ENCODE measurements around the gene CEACAM16.

CEACAM16 gene

GRCh38 chr19:44732235-44733014, 33.5 kb downstream of the CEACAM16 start:
- TF ChIP-seq EZH2 (IDR thresholded peaks at IDR 0.05): no peak
- TF ChIP-seq FOXP2 (optimal IDR thresholded peaks at IDR 0.05; ENCODE audit: control extremely low read depth, extremely low read length, insufficient read depth): no peak
- no peak for TF ChIP-seq POLR2AphosphoS5 (IDR thresholded peaks at IDR 0.05; ENCODE audit: borderline replicate concordance, low read depth, low read length)

GRCh38 chr19:44734357-44734756, 35.4 kb downstream of the CEACAM16 start:
- H3K27ac ChIP-seq: no peak overlapping the region
- no peak overlapping the region for H3K4me3 ChIP-seq
- H3K9me3 ChIP-seq (ENCODE audit: low read depth, low read length): no peaks in the 10 kb centered on the region

More at GRCh38 chr19:44732235-44733014, 33.5 kb downstream of the CEACAM16 start:
- DNase-seq (ENCODE audit: low read depth, low spot score): no peak
- no peak overlapping the region for H3K9ac ChIP-seq (ENCODE audit: insufficient read length)
- H3K9me3 ChIP-seq (ENCODE audit: low read depth, low read length): no peaks in the 10 kb centered on the region
- H3K4me3 ChIP-seq: no peak overlapping the region
- H3K36me3 ChIP-seq (ENCODE audit: insufficient read depth, low read length): no peaks in the 10 kb centered on the region
- H3K27ac ChIP-seq: no peak overlapping the region

GRCh38 chr19:44735011-44735410, 36.1 kb downstream of the CEACAM16 start:
- H3K27ac ChIP-seq: no peak overlapping the region
- H3K4me3 ChIP-seq: no peak overlapping the region
- H3K9ac ChIP-seq (ENCODE audit: insufficient read length): no peak overlapping the region
- no peak for TF ChIP-seq POLR2AphosphoS5 (IDR thresholded peaks at IDR 0.05; ENCODE audit: borderline replicate concordance, low read depth, low read length)
- no peak for TF ChIP-seq FOXP2 (optimal IDR thresholded peaks at IDR 0.05; ENCODE audit: control extremely low read depth, extremely low read length, insufficient read depth)
- no peak for TF ChIP-seq EZH2 (IDR thresholded peaks at IDR 0.05)
- DNase-seq (ENCODE audit: low read depth, low spot score): no peak
- no peaks in the 10 kb centered on the region for H3K36me3 ChIP-seq (ENCODE audit: insufficient read depth, low read length)
- no peaks in the 10 kb centered on the region for H3K9me3 ChIP-seq (ENCODE audit: low read depth, low read length)

More at GRCh38 chr19:44734357-44734756, 35.4 kb downstream of the CEACAM16 start:
- H3K9ac ChIP-seq (ENCODE audit: insufficient read length): no peak overlapping the region
- TF ChIP-seq POLR2AphosphoS5 (IDR thresholded peaks at IDR 0.05; ENCODE audit: borderline replicate concordance, low read depth, low read length): no peak
- no peak for TF ChIP-seq EZH2 (IDR thresholded peaks at IDR 0.05)
- no peak for TF ChIP-seq FOXP2 (optimal IDR thresholded peaks at IDR 0.05; ENCODE audit: control extremely low read depth, extremely low read length, insufficient read depth)
- no peaks in the 10 kb centered on the region for H3K36me3 ChIP-seq (ENCODE audit: insufficient read depth, low read length)
- no peak for DNase-seq (ENCODE audit: low read depth, low spot score)

DNA sequence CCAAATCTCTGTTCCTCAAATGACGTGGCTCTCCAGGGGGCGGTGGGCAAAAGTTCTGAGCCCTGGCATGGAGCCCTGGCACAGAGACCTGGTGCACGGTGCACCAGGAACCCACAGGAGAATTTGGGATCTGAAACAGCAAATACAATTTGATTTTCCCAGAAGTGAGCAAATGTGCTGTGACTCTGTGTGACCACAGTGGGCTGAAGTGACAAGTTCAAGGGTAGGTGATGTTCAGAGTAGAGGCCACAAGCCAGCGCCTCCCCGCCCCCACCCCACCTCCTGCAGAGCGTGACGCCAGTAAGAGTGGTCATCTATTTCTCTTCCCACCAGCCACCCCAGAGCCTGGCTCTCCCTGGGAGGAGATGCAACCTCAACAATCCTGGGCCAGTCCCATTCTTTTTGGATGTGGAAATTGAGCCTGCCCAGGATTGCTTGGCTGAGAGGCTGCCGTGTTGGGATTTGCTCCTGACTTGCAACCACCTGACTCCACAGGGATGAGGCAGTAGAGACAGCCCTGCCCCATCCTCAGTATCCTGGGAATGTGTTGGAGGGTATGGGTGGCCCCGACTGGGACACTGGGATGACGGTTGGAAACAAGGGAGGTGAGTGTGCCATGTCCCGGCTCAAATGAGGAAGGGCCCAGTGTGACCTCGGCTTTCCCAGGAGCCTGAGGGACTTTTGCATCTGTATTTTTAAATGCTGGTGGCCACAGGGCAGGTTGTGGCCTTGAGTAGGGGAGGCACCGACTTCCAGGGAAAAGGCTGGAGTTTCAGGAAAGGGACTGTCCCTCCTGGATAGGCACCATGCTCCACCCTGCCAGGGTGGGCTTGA, 38.5 kb downstream of the CEACAM16 start:
- TF ChIP-seq POLR2AphosphoS5 (IDR thresholded peaks at IDR 0.05; ENCODE audit: borderline replicate concordance, low read depth, low read length) (no peak), EZH2 (IDR thresholded peaks at IDR 0.05) (no peak), FOXP2 (optimal IDR thresholded peaks at IDR 0.05; ENCODE audit: control extremely low read depth, extremely low read length, insufficient read depth) (no peak)
- no peaks in the 10 kb centered on the region for H3K9me3 ChIP-seq (ENCODE audit: low read depth, low read length)
- no peak for DNase-seq (ENCODE audit: low read depth, low spot score)
- no peak overlapping the region for H3K27ac ChIP-seq
- no peak overlapping the region for H3K9ac ChIP-seq (ENCODE audit: insufficient read length)
- H3K36me3 ChIP-seq (ENCODE audit: insufficient read depth, low read length): no peaks in the 10 kb centered on the region
- no peak overlapping the region for H3K4me3 ChIP-seq

- no peaks in the 10 kb centered on the region for H3K9me3 ChIP-seq (ENCODE audit: low read depth, low read length)
- no peak overlapping the region for H3K9ac ChIP-seq (ENCODE audit: insufficient read length)
- no peak overlapping the region for H3K27ac ChIP-seq
- H3K4me3 ChIP-seq: no peak overlapping the region
- H3K36me3 ChIP-seq (ENCODE audit: insufficient read depth, low read length): no peaks in the 10 kb centered on the region
- TF ChIP-seq EZH2 (IDR thresholded peaks at IDR 0.05) (no peak), FOXP2 (optimal IDR thresholded peaks at IDR 0.05; ENCODE audit: control extremely low read depth, extremely low read length, insufficient read depth) (no peak), POLR2AphosphoS5 (IDR thresholded peaks at IDR 0.05; ENCODE audit: borderline replicate concordance, low read depth, low read length) (no peak)
- DNase-seq (ENCODE audit: low read depth, low spot score): no peak
Measured at GRCh38 chr19:44738136-44738535, 39.2 kb downstream of the CEACAM16 start.

DNA sequence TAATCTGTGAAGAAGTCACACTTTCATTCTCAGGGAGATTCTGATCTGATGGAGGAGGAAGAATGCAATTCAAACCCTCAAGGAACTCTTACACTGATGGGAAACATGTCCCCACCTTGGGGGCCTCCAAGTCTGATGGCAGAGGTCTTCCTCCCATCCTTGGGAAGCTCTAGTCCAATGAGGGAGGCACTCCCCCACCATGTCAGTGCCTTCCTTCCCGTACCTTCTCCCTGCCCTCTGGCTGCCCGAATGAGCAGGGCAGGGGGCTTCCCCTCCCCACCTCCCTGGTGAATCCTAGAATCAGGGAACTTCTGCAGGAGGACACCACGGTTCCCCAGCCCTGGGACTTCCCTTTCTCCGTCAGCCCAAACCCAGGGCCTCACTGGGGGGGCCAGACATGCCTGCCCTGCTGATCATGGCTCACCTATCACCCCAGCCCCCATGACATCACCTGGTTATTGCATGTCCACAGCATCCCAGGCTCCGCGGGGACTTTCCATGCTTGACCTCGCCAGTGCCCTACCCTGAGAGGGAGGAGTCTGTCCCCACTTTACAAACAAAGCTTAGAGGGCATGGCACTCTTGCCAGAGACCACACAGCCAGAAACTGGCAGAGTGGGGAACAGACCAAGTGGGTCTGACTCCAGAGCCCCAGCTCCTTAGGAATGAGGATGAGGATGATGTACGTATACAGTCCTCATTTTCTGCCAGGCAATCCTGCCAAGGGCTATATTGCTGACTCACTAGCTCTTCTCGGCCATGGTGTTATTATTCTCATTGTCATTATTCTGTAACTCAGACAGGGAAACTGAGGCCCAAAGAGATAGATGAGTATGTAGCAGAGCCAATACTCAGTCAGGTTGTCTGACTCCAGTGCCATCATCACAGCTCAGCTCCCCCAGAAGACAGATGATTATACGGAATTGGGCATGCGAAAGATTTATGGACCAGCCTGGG, 39.9 kb downstream of the CEACAM16 start:
- Histone ChIP-seq H3K27ac (no peak overlapping the region), H3K9ac (ENCODE audit: insufficient read length) (no peak overlapping the region), H3K36me3 (ENCODE audit: insufficient read depth, low read length) (no peaks in the 10 kb centered on the region), H3K9me3 (ENCODE audit: low read depth, low read length) (no peaks in the 10 kb centered on the region), H3K4me3 (no peak overlapping the region)
- TF ChIP-seq FOXP2 (optimal IDR thresholded peaks at IDR 0.05; ENCODE audit: control extremely low read depth, extremely low read length, insufficient read depth) (no peak), EZH2 (IDR thresholded peaks at IDR 0.05) (no peak), POLR2AphosphoS5 (IDR thresholded peaks at IDR 0.05; ENCODE audit: borderline replicate concordance, low read depth, low read length) (no peak)
- DNase-seq (ENCODE audit: low read depth, low spot score): no peak

DNA sequence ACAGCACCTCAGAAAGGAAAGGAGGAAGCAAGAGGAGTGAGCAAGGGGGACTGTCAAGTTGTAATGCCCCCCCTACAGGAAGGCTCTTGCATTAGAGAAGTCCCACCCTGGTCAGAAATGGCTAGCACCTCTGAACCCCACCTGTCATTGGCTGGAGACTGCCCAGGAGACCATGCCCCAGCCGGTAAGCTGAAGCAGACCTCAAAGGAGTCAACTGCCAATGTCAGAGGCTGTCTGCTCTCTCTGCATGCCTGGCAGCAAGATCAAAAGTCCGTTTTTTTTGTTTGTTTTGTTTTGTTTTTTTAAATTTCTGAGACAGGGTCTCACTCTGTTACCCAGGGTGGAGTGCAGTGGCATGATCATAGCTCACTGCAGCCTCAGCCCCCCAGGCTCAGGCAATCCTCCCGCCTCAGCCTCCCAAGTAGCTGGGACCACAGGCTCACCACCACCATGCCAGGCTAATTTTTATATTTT, 41.4 kb downstream of the CEACAM16 start:
- Histone ChIP-seq H3K27ac (no peak overlapping the region), H3K4me3 (no peak overlapping the region), H3K9me3 (ENCODE audit: low read depth, low read length) (no peaks in the 10 kb centered on the region), H3K36me3 (ENCODE audit: insufficient read depth, low read length) (no peaks in the 10 kb centered on the region), H3K9ac (ENCODE audit: insufficient read length) (no peak overlapping the region)
- TF ChIP-seq FOXP2 (optimal IDR thresholded peaks at IDR 0.05; ENCODE audit: control extremely low read depth, extremely low read length, insufficient read depth) (no peak), POLR2AphosphoS5 (IDR thresholded peaks at IDR 0.05; ENCODE audit: borderline replicate concordance, low read depth, low read length) (no peak), EZH2 (IDR thresholded peaks at IDR 0.05) (no peak)
- no peak for DNase-seq (ENCODE audit: low read depth, low spot score)

All from SK-N-MC (cell line).